ENCODE data around the gene ICE2. TPM values are rescaled to one million over a fixed set of nuclear protein-coding genes. Genes with fewer than 3 reads are reported as not detected.

The ICE2 gene, protein sequence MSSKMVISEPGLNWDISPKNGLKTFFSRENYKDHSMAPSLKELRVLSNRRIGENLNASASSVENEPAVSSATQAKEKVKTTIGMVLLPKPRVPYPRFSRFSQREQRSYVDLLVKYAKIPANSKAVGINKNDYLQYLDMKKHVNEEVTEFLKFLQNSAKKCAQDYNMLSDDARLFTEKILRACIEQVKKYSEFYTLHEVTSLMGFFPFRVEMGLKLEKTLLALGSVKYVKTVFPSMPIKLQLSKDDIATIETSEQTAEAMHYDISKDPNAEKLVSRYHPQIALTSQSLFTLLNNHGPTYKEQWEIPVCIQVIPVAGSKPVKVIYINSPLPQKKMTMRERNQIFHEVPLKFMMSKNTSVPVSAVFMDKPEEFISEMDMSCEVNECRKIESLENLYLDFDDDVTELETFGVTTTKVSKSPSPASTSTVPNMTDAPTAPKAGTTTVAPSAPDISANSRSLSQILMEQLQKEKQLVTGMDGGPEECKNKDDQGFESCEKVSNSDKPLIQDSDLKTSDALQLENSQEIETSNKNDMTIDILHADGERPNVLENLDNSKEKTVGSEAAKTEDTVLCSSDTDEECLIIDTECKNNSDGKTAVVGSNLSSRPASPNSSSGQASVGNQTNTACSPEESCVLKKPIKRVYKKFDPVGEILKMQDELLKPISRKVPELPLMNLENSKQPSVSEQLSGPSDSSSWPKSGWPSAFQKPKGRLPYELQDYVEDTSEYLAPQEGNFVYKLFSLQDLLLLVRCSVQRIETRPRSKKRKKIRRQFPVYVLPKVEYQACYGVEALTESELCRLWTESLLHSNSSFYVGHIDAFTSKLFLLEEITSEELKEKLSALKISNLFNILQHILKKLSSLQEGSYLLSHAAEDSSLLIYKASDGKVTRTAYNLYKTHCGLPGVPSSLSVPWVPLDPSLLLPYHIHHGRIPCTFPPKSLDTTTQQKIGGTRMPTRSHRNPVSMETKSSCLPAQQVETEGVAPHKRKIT
- 19.3 and 44.0 TPM in 2 replicates for total RNA-seq (ENCODE audit: low replicate concordance)

DNA sequence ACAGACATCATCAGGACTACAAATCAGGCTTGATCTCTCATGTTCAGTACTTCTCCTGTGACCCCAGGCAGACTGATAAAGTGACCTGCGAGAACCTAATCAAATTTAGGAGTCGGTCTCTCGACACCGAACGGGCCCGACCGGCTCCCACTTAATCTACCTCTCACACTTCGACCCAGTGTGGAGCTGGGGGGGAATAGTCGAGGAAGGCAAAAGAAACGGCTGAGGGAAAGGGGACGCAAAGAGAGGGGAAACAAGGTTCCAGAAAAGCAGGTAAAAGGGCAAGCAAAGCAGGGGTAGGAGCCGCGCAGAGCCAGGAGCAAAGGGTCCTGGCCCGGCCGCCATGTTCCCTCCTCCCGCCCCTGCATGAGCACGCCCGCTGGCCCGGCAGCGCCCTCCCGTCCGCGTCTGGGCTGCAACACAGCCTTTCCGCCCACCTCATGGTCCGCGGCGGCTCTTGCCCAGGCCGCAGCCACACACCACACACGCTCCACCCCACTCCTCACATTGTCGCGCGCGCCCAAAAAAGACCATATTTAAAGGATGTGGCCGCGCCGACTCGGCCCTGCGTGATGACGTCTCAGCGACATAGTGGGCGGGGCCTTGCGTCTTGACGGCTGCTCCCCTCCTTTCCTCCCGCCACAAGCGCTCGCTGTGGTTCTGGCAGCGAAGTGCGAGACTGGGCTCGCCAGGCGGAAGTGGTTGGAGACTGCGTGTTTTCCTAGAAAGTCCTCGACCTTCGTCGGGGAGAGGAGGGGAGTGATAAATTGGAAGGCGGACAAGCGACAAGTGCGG, at the start of gene ICE2:
TSS of gene ICE2 (minus strand) at position 577 of the 795 bp plus-strand sequence. CDS start 1,165 bp downstream, outside the sequence.

GRCh38 chr15:60397772-60398445, 81.0 kb downstream of the ICE2 start, which contains the start of gene ANXA2:
Gene ANXA2, minus strand, starts transcription at chr15:60397986. Its CDS starts 11,911 bp downstream, at chr15:60386075.

Other genes with a start within 250 kb of the ICE2 start
- 3,191 and 4,110 TPM in 2 replicates for gene ANXA2, start 81.2 kb downstream of the ICE2 start, total RNA-seq (ENCODE audit: low replicate concordance)

Measured in smooth muscle cell of the coronary artery (primary cell).